ENCODE data around the gene KLHL17.

DNA sequence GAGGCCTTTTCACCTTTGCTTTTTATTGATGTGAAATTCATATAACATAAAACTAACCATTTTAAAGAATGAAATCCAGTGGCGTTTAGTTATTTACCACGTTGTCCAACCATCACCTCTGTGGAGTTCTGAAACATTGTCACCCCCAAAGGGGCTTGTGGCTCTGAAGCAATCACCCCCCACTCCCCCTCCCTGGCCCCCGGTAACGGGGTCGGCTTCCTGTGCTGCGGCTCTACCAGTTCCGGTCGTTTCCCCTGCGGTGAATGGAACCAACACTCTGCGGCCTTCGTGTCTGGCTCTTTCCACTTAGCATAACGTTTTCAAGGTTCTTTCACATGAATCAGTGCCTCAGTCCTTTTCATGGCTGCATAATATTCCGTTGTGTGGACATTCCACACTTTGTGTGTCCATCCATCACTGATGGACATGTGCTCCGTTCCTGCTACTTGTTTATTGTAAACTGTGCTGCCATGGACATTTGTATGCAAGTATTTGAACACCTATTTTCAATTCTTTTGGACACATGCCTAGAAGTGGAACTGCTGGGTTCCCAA is 51.1 kb downstream of the KLHL17 start:
- no peak for TF ChIP-seq POLR2A (IDR thresholded peaks at IDR 0.05; ENCODE audit: low read depth, low read length)
- no peak for TF ChIP-seq POLR2AphosphoS5 (IDR thresholded peaks at IDR 0.05; ENCODE audit: low read depth, low read length)
- TF ChIP-seq SPI1 (IDR thresholded peaks at IDR 0.05; ENCODE audit: low read depth, low read length) = no peak
